GM19468 (cell line): Measurements from ENCODE around the gene AIP.
"Not testable (repeated sequence)": the region's sequence is repeated elsewhere in the genome, so short reads cannot be mapped to it uniquely, and the experiment has no call there.

Experiments
- ATAC-seq: cut with Tn5 transposase; IDR thresholded peaks from one replicate; pipeline ENCODE4 v1.9.1; 2021; ENCODE audit warnings: mild to moderate bottlenecking, moderate library complexity, moderate number of reproducible peaks; ENCODE audit not compliant: unreplicated experiment; ENCODE audit errors: extremely low read depth

Gene AIP

GRCh38 chr11:67504005-67504949 is 21.5 kb downstream of the AIP start:
- no peak for ATAC-seq

- no peak for ATAC-seq
These were observed 22.2 kb downstream of the AIP start, which contains the start of gene PITPNM1 for GRCh38 chr11:67504950-67505581. Gene PITPNM1 (minus strand): TSS chr11:67505363. CDS start chr11:67504180, 1,183 bp downstream.

- ATAC-seq = no peak
These were observed 23.0 kb downstream of the AIP start for GRCh38 chr11:67505605-67506396.

GRCh38 chr11:67506426-67507051 is 23.7 kb downstream of the AIP start:
- no peak for ATAC-seq

- no peak for ATAC-seq
These were observed 24.5 kb downstream of the AIP start for GRCh38 chr11:67507242-67507863.

GRCh38 chr11:67507864-67508485 is 25.1 kb downstream of the AIP start, which contains the start of gene CDK2AP2:
Gene CDK2AP2 (minus strand): TSS chr11:67508162. CDS start chr11:67508082, 80 bp downstream.
- ATAC-seq = peak; percentile 64

- peak; percentile 27 for ATAC-seq
These were observed 25.8 kb downstream of the AIP start for GRCh38 chr11:67508486-67509121.

- no peak for ATAC-seq
These were observed 27.2 kb downstream of the AIP start for GRCh38 chr11:67510023-67510345.

- not testable (repeated sequence) for ATAC-seq
These were observed 28.7 kb downstream of the AIP start for GRCh38 chr11:67511558-67511957.

GRCh38 chr11:67514116-67514515 is 31.3 kb downstream of the AIP start:
- no peak for ATAC-seq

- no peak for ATAC-seq
These were observed 34.0 kb downstream of the AIP start for GRCh38 chr11:67516806-67517205.

- ATAC-seq = no peak
These were observed 35.1 kb downstream of the AIP start for GRCh38 chr11:67517784-67518552.

- ATAC-seq = no peak
These were observed 36.9 kb downstream of the AIP start for GRCh38 chr11:67519726-67520125.

- no peak for ATAC-seq
These were observed 38.3 kb downstream of the AIP start for GRCh38 chr11:67520856-67521824.

- ATAC-seq = no peak
These were observed 39.1 kb downstream of the AIP start for GRCh38 chr11:67521924-67522323.

GRCh38 chr11:67522338-67522737 is 39.5 kb downstream of the AIP start:
- no peak for ATAC-seq
